GM12873 (cell line): ENCODE results near the gene GPR148.

ENCODE experiments used
- CTCF ChIP-seq: IDR thresholded peaks from 2 replicates; pipeline ENCODE4 v1.5.1; 2012; ENCODE audit warnings: low read depth, mild to moderate bottlenecking, moderate library complexity, low read length, control low read depth; ENCODE audit not compliant: insufficient read depth; ENCODE audit errors: missing control alignments

Gene GPR148

GRCh38 chr2:130776550-130776949 lies 47.7 kb downstream of the GPR148 start:
- TF ChIP-seq CTCF = no peak

DNA sequence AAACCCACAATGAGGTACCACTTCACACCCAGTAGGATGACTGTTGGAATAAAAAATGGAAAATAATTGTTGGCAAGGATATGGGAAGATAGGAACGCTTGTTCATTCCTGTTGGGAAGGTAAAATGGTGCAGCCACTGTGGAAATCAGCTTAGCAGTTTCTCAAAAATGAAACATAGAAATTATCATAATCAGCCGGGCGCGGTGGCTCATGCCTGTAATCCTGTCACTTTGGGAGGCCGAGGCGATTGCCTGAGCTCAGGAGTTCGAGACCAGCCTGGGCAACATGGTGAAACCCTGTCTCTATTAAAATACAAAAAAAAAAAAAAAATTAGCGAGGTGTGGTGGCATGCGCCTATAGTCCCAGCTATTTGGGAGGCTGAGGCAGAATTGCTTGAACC lies 49.9 kb downstream of the GPR148 start:
- no peak for TF ChIP-seq CTCF
